Measurements from ENCODE around the gene OTOP3. TPM values are rescaled to one million over a fixed set of nuclear protein-coding genes. Genes with fewer than 3 reads are reported as not detected.

Gene OTOP3
- total and polyA plus RNA-seq, 2 donors (not counting 1 experiment from before 2014, with no cell fraction given) = not detected

- Histone ChIP-seq H3K9ac (ENCODE audit: insufficient read depth, low read length) (no peak overlapping the region), H3K36me3 (ENCODE audit: control insufficient read depth, insufficient read depth, low read length) (no peaks in the 10 kb centered on the region), H3K4me2 (ENCODE audit: extremely low read depth, insufficient read depth, low read length) (no peak overlapping the region), H3K27me3 (ENCODE audit: control insufficient read depth, insufficient read depth, low read length) (peaks cover 52% of the 10 kb centered on the region), H3K4me3 (replicated peaks in 1 of 4; ENCODE audit: control extremely low read depth in 1 of 4, insufficient read depth in 1 of 4, low read depth in 3 of 4, low read length in 4 of 4) (no peak overlapping the region), H3K27ac (ENCODE audit: insufficient read depth, low read length) (no peak overlapping the region), H3K9me3 (ENCODE audit: control insufficient read depth, insufficient read depth, low read depth, low read length) (no peaks in the 10 kb centered on the region), H4K20me1 (ENCODE audit: control insufficient read depth, extremely low read depth, insufficient read depth, low read length) (no peaks in the 10 kb centered on the region), H3K4me1 (ENCODE audit: control insufficient read depth, extremely low read depth, insufficient read depth, low read length) (no peaks in the 10 kb centered on the region), H3K79me2 (ENCODE audit: control insufficient read depth, insufficient read depth, low read length) (no peaks in the 10 kb centered on the region), H2AFZ (ENCODE audit: low read length) (no peak overlapping the region)
- DNase-seq (ENCODE audit: low read depth in 2 of 2) = peak; percentile 16 to 28
- TF ChIP-seq EZH2 (IDR thresholded peaks at IDR 0.05; ENCODE audit: low read length, missing control alignments) (no peak), CTCF (conservative IDR thresholded peaks at IDR 0.05 in 1 of 2, IDR thresholded peaks at IDR 0.05 in 1 of 2; ENCODE audit: low read depth in 1 of 2, low read length in 2 of 2) (peak; percentile 44 to 46)
Observed at GRCh38 chr17:74923538-74924249, 12.0 kb upstream of the OTOP3 start.

GRCh38 chr17:74924250-74924948 lies 11.3 kb upstream of the OTOP3 start, which contains the start of gene OTOP2:
TSS of gene OTOP2 (plus strand) at chr17:74924273. CDS start at chr17:74924633, 360 bp downstream.
- Histone ChIP-seq H3K36me3 (ENCODE audit: control insufficient read depth, insufficient read depth, low read length) (no peaks in the 10 kb centered on the region), H3K79me2 (ENCODE audit: control insufficient read depth, insufficient read depth, low read length) (no peaks in the 10 kb centered on the region), H2AFZ (ENCODE audit: low read length) (no peak within 1 kb of the TSS), H3K27ac (ENCODE audit: insufficient read depth, low read length) (no peak within 1 kb of the TSS), H4K20me1 (ENCODE audit: control insufficient read depth, extremely low read depth, insufficient read depth, low read length) (no peaks in the 10 kb centered on the region), H3K9me3 (ENCODE audit: control insufficient read depth, insufficient read depth, low read depth, low read length) (no peaks in the 10 kb centered on the region), H3K4me3 (replicated peaks in 1 of 4; ENCODE audit: control extremely low read depth in 1 of 4, insufficient read depth in 1 of 4, low read depth in 3 of 4, low read length in 4 of 4) (no peak within 1 kb of the TSS), H3K27me3 (ENCODE audit: control insufficient read depth, insufficient read depth, low read length) (peaks cover 56% of the 10 kb centered on the region), H3K9ac (ENCODE audit: insufficient read depth, low read length) (no peak within 1 kb of the TSS), H3K4me2 (ENCODE audit: extremely low read depth, insufficient read depth, low read length) (no peak within 1 kb of the TSS), H3K4me1 (ENCODE audit: control insufficient read depth, extremely low read depth, insufficient read depth, low read length) (no peaks in the 10 kb centered on the region)
- no peak for DNase-seq (ENCODE audit: low read depth in 2 of 2)
- TF ChIP-seq CTCF (conservative IDR thresholded peaks at IDR 0.05 in 1 of 2, IDR thresholded peaks at IDR 0.05 in 1 of 2; ENCODE audit: low read depth in 1 of 2, low read length in 2 of 2) (no peak), EZH2 (IDR thresholded peaks at IDR 0.05; ENCODE audit: low read length, missing control alignments) (peak; percentile 96)

- Histone ChIP-seq H3K4me2 (ENCODE audit: extremely low read depth, insufficient read depth, low read length) (no peak overlapping the region), H3K79me2 (ENCODE audit: control insufficient read depth, insufficient read depth, low read length) (no peaks in the 10 kb centered on the region), H3K27ac (ENCODE audit: insufficient read depth, low read length) (no peak overlapping the region), H4K20me1 (ENCODE audit: control insufficient read depth, extremely low read depth, insufficient read depth, low read length) (no peaks in the 10 kb centered on the region), H3K4me1 (ENCODE audit: control insufficient read depth, extremely low read depth, insufficient read depth, low read length) (no peaks in the 10 kb centered on the region), H3K9me3 (ENCODE audit: control insufficient read depth, insufficient read depth, low read depth, low read length) (no peaks in the 10 kb centered on the region), H3K4me3 (replicated peaks in 1 of 4; ENCODE audit: control extremely low read depth in 1 of 4, insufficient read depth in 1 of 4, low read depth in 3 of 4, low read length in 4 of 4) (no peak overlapping the region), H3K36me3 (ENCODE audit: control insufficient read depth, insufficient read depth, low read length) (no peaks in the 10 kb centered on the region), H3K27me3 (ENCODE audit: control insufficient read depth, insufficient read depth, low read length) (peaks cover 55% of the 10 kb centered on the region), H3K9ac (ENCODE audit: insufficient read depth, low read length) (no peak overlapping the region), H2AFZ (ENCODE audit: low read length) (no peak overlapping the region)
- DNase-seq (ENCODE audit: low read depth in 2 of 2) = no peak
- no peak for TF ChIP-seq CTCF (conservative IDR thresholded peaks at IDR 0.05 in 1 of 2, IDR thresholded peaks at IDR 0.05 in 1 of 2; ENCODE audit: low read depth in 1 of 2, low read length in 2 of 2)
- TF ChIP-seq EZH2 (IDR thresholded peaks at IDR 0.05; ENCODE audit: low read length, missing control alignments) = no peak
Observed at GRCh38 chr17:74925242-74925641, 10.5 kb upstream of the OTOP3 start.
